HEK293 (cell line): Measurements from ENCODE around the gene SYTL5.
"Not testable (repeated sequence)": the region's sequence is repeated elsewhere in the genome, so short reads cannot be mapped to it uniquely, and the experiment has no call there.

ENCODE experiments used
- CTCF ChIA-PET: fragments of 350-600 bp; formaldehyde crosslinking; extraction: SDS; loops from one replicate; lab custom pipeline; 2021; ENCODE audit warnings: antibody characterized with exemption; lab: Yijun Ruan, JAX
- POLR2A ChIA-PET: fragments of 300-600 bp; formaldehyde crosslinking; extraction: SDS; loops from one replicate; lab custom pipeline; 2020; ENCODE audit warnings: antibody characterized with exemption, inconsistent platforms; lab: Yijun Ruan, JAX
- H3K27ac ChIP-seq: fragments of 200-500 bp; sonication (Bioruptor generic); 2 replicates; pipeline ENCODE4 v1.5.1; 2014; ENCODE audit warnings: low read depth, low read length, control low read depth, inconsistent platforms; ENCODE audit errors: extremely low read depth
- H3K36me3 ChIP-seq, 2 experiments: fragments of 200-500 bp in 1 of 2; sonication (Bioruptor generic) in 1 of 2; 1 replicate in 1 of 2; 2 replicates in 1 of 2; pipeline ENCODE4 v1.5.1; 2014 to 2017; ENCODE audit warnings: inconsistent platforms in 2 of 2, low read length in 2 of 2; ENCODE audit not compliant: control insufficient read depth in 2 of 2, insufficient read depth in 1 of 2
- H3K4me1 ChIP-seq: fragments of 200-500 bp; sonication (Bioruptor generic); 2 replicates; pipeline ENCODE4 v1.5.1; 2014; ENCODE audit warnings: mild to moderate bottlenecking, low read length, inconsistent platforms; ENCODE audit not compliant: control insufficient read depth, insufficient read depth
- H3K4me3 ChIP-seq: 2 replicates; pipeline ENCODE4 v1.5.1; 2011; ENCODE audit warnings: low read depth, mild to moderate bottlenecking, control low read depth, low read length, moderate library complexity
- H3K9me3 ChIP-seq: fragments of 200-500 bp; sonication (Bioruptor generic); 2 replicates; pipeline ENCODE4 v1.5.1; 2014; ENCODE audit warnings: low read depth, low read length, inconsistent platforms; ENCODE audit not compliant: control insufficient read depth, insufficient read depth
- HIC1 ChIP-seq: fragments of 450-650 bp; formaldehyde crosslinking; IDR thresholded peaks from 2 replicates; pipeline ENCODE4 v1.5.1; 2016; ENCODE audit warnings: missing biosample characterization, missing genetic modification characterization
- INSM2 ChIP-seq: fragments of 450-650 bp; formaldehyde crosslinking; IDR thresholded peaks from 2 replicates; pipeline ENCODE4 v1.5.1; 2016; ENCODE audit warnings: missing biosample characterization, missing genetic modification characterization
- KLF10 ChIP-seq: fragments of 450-650 bp; IDR thresholded peaks from 2 replicates; pipeline ENCODE4 v1.5.1; 2018; ENCODE audit warnings: missing biosample characterization, mild to moderate bottlenecking, missing genetic modification characterization
- SETDB1 ChIP-seq: IDR thresholded peaks from one replicate; pipeline ENCODE4 v1.6.1; 2017; ENCODE audit warnings: mild to moderate bottlenecking, low read length, moderate library complexity, mixed read lengths; ENCODE audit not compliant: insufficient read length
- TCF7L2 ChIP-seq: IDR thresholded peaks from 2 replicates; pipeline ENCODE4 v1.6.1; 2011; ENCODE audit warnings: low read depth, mild to moderate bottlenecking, inconsistent platforms, low read length, moderate library complexity, borderline replicate concordance
- WT1 ChIP-seq: fragments of 450-650 bp; formaldehyde crosslinking; IDR thresholded peaks from 2 replicates; pipeline ENCODE4 v1.5.1; 2016; ENCODE audit warnings: missing biosample characterization, missing genetic modification characterization
- ZBTB7A ChIP-seq: fragments of 450-650 bp; formaldehyde crosslinking; IDR thresholded peaks from 2 replicates; pipeline ENCODE4 v1.5.1; 2016; ENCODE audit warnings: low read depth, missing biosample characterization, missing genetic modification characterization
- ZFP37 ChIP-seq: fragments of 450-650 bp; formaldehyde crosslinking; IDR thresholded peaks from 2 replicates; pipeline ENCODE4 v1.5.1; 2016; ENCODE audit warnings: missing biosample characterization, missing genetic modification characterization
- ZIC2 ChIP-seq: fragments of 450-650 bp; formaldehyde crosslinking; IDR thresholded peaks from 2 replicates; pipeline ENCODE4 v1.5.1; 2016; ENCODE audit warnings: missing biosample characterization, missing genetic modification characterization
- ZNF10 ChIP-seq: fragments of 450-650 bp; formaldehyde crosslinking; IDR thresholded peaks from 2 replicates; pipeline ENCODE4 v1.5.1; 2017; ENCODE audit warnings: missing biosample characterization, missing genetic modification characterization
- ZNF132 ChIP-seq: fragments of 450-650 bp; formaldehyde crosslinking; IDR thresholded peaks from 2 replicates; pipeline ENCODE4 v1.5.1; 2017; ENCODE audit warnings: missing biosample characterization, missing genetic modification characterization, borderline replicate concordance
- ZNF133 ChIP-seq: fragments of 450-650 bp; formaldehyde crosslinking; IDR thresholded peaks from 2 replicates; pipeline ENCODE4 v1.5.1; 2016; ENCODE audit warnings: missing biosample characterization, missing genetic modification characterization
- ZNF155 ChIP-seq: fragments of 450-650 bp; formaldehyde crosslinking; IDR thresholded peaks from 2 replicates; pipeline ENCODE4 v1.5.1; 2016; ENCODE audit warnings: missing biosample characterization, missing genetic modification characterization
- ZNF169 ChIP-seq: fragments of 450-650 bp; formaldehyde crosslinking; IDR thresholded peaks from 2 replicates; pipeline ENCODE4 v1.5.1; 2016; ENCODE audit warnings: missing biosample characterization, missing genetic modification characterization
- ZNF184 ChIP-seq: fragments of 450-650 bp; IDR thresholded peaks from 2 replicates; pipeline ENCODE4 v1.5.1; 2018; ENCODE audit warnings: missing biosample characterization, mild to moderate bottlenecking, missing genetic modification characterization
- ZNF354C ChIP-seq: fragments of 450-650 bp; formaldehyde crosslinking; IDR thresholded peaks from 2 replicates; pipeline ENCODE4 v1.5.1; 2016; ENCODE audit warnings: missing biosample characterization, missing genetic modification characterization, low read depth, borderline replicate concordance
- ZNF416 ChIP-seq: fragments of 450-650 bp; formaldehyde crosslinking; IDR thresholded peaks from 2 replicates; pipeline ENCODE4 v1.5.1; 2016; ENCODE audit warnings: missing biosample characterization, missing genetic modification characterization
- ZNF426 ChIP-seq: fragments of 450-650 bp; formaldehyde crosslinking; IDR thresholded peaks from 2 replicates; pipeline ENCODE4 v1.5.1; 2017; ENCODE audit warnings: missing biosample characterization, missing genetic modification characterization, mild to moderate bottlenecking, inconsistent platforms, moderate library complexity
- ZNF48 ChIP-seq: fragments of 450-650 bp; formaldehyde crosslinking; IDR thresholded peaks from 2 replicates; pipeline ENCODE4 v1.5.1; 2016; ENCODE audit warnings: missing biosample characterization, missing genetic modification characterization
- ZNF548 ChIP-seq: fragments of 450-650 bp; formaldehyde crosslinking; IDR thresholded peaks from 2 replicates; pipeline ENCODE4 v1.5.1; 2016; ENCODE audit warnings: missing biosample characterization, missing genetic modification characterization
- ZNF560 ChIP-seq: fragments of 450-650 bp; formaldehyde crosslinking; IDR thresholded peaks from 2 replicates; pipeline ENCODE4 v1.5.1; 2017; ENCODE audit warnings: missing biosample characterization, missing genetic modification characterization, borderline replicate concordance
- ZNF624 ChIP-seq: fragments of 450-650 bp; formaldehyde crosslinking; IDR thresholded peaks from 2 replicates; pipeline ENCODE4 v1.5.1; 2017; ENCODE audit warnings: missing biosample characterization, missing genetic modification characterization
- ZNF629 ChIP-seq: fragments of 450-650 bp; formaldehyde crosslinking; IDR thresholded peaks from 2 replicates; pipeline ENCODE4 v1.5.1; 2017; ENCODE audit warnings: missing biosample characterization, missing genetic modification characterization
- ZNF639 ChIP-seq: fragments of 450-650 bp; formaldehyde crosslinking; IDR thresholded peaks from 2 replicates; pipeline ENCODE4 v1.5.1; 2016; ENCODE audit warnings: missing biosample characterization, missing genetic modification characterization
- ZNF658 ChIP-seq: fragments of 450-650 bp; formaldehyde crosslinking; IDR thresholded peaks from 2 replicates; pipeline ENCODE4; 2016; ENCODE audit warnings: missing biosample characterization, missing genetic modification characterization
- ZNF701 ChIP-seq: fragments of 450-650 bp; formaldehyde crosslinking; IDR thresholded peaks from 2 replicates; pipeline ENCODE4 v1.5.1; 2016; ENCODE audit warnings: missing biosample characterization, missing genetic modification characterization
- ZNF707 ChIP-seq: fragments of 450-650 bp; formaldehyde crosslinking; IDR thresholded peaks from 2 replicates; pipeline ENCODE4 v1.5.1; 2016; ENCODE audit warnings: missing biosample characterization, missing genetic modification characterization
- ZNF76 ChIP-seq: fragments of 450-650 bp; formaldehyde crosslinking; IDR thresholded peaks from 2 replicates; pipeline ENCODE4; 2016; ENCODE audit warnings: low read depth, missing biosample characterization, missing genetic modification characterization, borderline replicate concordance
- ZNF792 ChIP-seq: fragments of 450-650 bp; formaldehyde crosslinking; IDR thresholded peaks from 2 replicates; pipeline ENCODE4 v1.5.1; 2016; ENCODE audit warnings: missing biosample characterization, missing genetic modification characterization

The SYTL5 gene

GRCh38 chrX:37989304-37989703 lies 17.0 kb upstream of the SYTL5 start:
- TF ChIP-seq ZNF133 (tag by site-specific recombination) (no peak), ZNF48 (tag by site-specific recombination) (no peak), ZNF426 (no peak), INSM2 (tag by site-specific recombination) (no peak), ZNF169 (tag by site-specific recombination) (no peak), ZNF629 (no peak), HIC1 (tag by site-specific recombination) (no peak), ZNF184 (tag by site-specific recombination) (no peak), ZBTB7A (tag by site-specific recombination) (no peak), ZNF76 (tag by site-specific recombination) (no peak)
- ChIA-PET POLR2A (no interaction called here), CTCF (no interaction called here)
- no peaks in the 10 kb centered on the region for H3K9me3 ChIP-seq
- no peaks in the 10 kb centered on the region for H3K36me3 ChIP-seq
- no peak overlapping the region for H3K4me3 ChIP-seq
- H3K27ac ChIP-seq, result no peak overlapping the region
- no peaks in the 10 kb centered on the region for H3K4me1 ChIP-seq

- H3K4me3 ChIP-seq, H3K36me3 ChIP-seq, POLR2A ChIA-PET, H3K4me1 ChIP-seq, H3K27ac ChIP-seq, H3K9me3 ChIP-seq: not testable (repeated sequence)
- CTCF ChIA-PET, result interaction anchor here (0.9 kb wide), 1 partner anchor 184 kb away, joined by 3 read pairs; no protein-coding TSS in a partner anchor
Observed at GRCh38 chrX:37991303-37991702, 15.1 kb upstream of the SYTL5 start.

GRCh38 chrX:37993176-37993575 lies 13.2 kb upstream of the SYTL5 start:
- CTCF ChIA-PET, result interaction anchor here (0.6 to 2.0 kb wide), 2 partner anchors 173 to 421 kb away, joined by 4 to 10 read pairs; no protein-coding TSS in a partner anchor
- POLR2A ChIA-PET, result no interaction called here
- TF ChIP-seq ZIC2 (tag by site-specific recombination), result no peak
- no peak for TF ChIP-seq ZNF624 (tag by site-specific recombination)
- no peak for TF ChIP-seq ZNF155 (tag by site-specific recombination)
- no peak for TF ChIP-seq ZNF10 (tag by site-specific recombination)
- no peak for TF ChIP-seq ZFP37 (tag by site-specific recombination)
- TF ChIP-seq WT1 (tag by site-specific recombination), result no peak
- no peak for TF ChIP-seq ZNF132 (tag by site-specific recombination)
- TF ChIP-seq KLF10 (tag by site-specific recombination), result no peak
- no peak for TF ChIP-seq ZNF701 (tag by site-specific recombination)
- no peak for TF ChIP-seq ZNF560 (tag by site-specific recombination)
- no peak for TF ChIP-seq ZNF354C
- no peak for TF ChIP-seq ZNF658 (tag by site-specific recombination)
- no peak for TF ChIP-seq ZNF76 (tag by site-specific recombination)
- no peak for TF ChIP-seq ZNF548 (tag by site-specific recombination)
- TF ChIP-seq ZNF416 (tag by site-specific recombination), result no peak
- no peak for TF ChIP-seq TCF7L2
- no peak for TF ChIP-seq ZNF707
- no peak for TF ChIP-seq SETDB1
- TF ChIP-seq ZNF639, result no peak
- no peak for TF ChIP-seq ZNF792 (tag by site-specific recombination)

More at GRCh38 chrX:37993176-37993575, 13.2 kb upstream of the SYTL5 start:
- Histone ChIP-seq H3K4me1 (no peaks in the 10 kb centered on the region), H3K27ac (no peak overlapping the region), H3K36me3 (no peaks in the 10 kb centered on the region), H3K4me3 (no peak overlapping the region), H3K9me3 (no peaks in the 10 kb centered on the region)
